Right lobe of liver (tissue), 6 donors: Measurements from ENCODE around the gene CLDN5. TPM values are rescaled to one million over a fixed set of nuclear protein-coding genes. Genes with fewer than 3 reads are reported as not detected.

Source experiments
- ATAC-seq, 4 donors: fragments of 200-7000 bp; cut with Tn5 transposase; one replicate each; pipeline ENCODE4 v1.9.1; 2020; ENCODE audit warnings: mild to moderate bottlenecking in 4 of 4, moderate library complexity in 4 of 4
- DNase-seq, 3 donors: peaks; one replicate each; pipeline ENCODE4 v3.0.0-alpha.2; 2020
- H3K27ac ChIP-seq, 3 donors: fragments of 200-600 bp; one replicate each; pipeline ENCODE4 v1.8.0; 2022
- H3K27me3 ChIP-seq, 2 donors: fragments of 200-600 bp; one replicate each; pipeline ENCODE4 v1.8.0; 2022
- H3K36me3 ChIP-seq, 4 donors: fragments of 200-600 bp; sonication (generic) in 1 of 4; one replicate each; pipeline versions ENCODE4 v1.5.1 to v1.8.0; 2017 to 2022; ENCODE audit warnings: control low read depth in 1 of 4
- H3K4me1 ChIP-seq, 4 donors: fragments of 200-600 bp; sonication (generic) in 1 of 4; one replicate each; pipeline versions ENCODE4 v1.5.1 to v1.8.0; 2017 to 2022; ENCODE audit warnings: control low read depth in 1 of 4
- H3K4me3 ChIP-seq, 3 donors: fragments of 200-600 bp; one replicate each; pipeline ENCODE4 v1.8.0; 2022
- H3K9me3 ChIP-seq, 4 donors: fragments of 200-600 bp; sonication (generic) in 1 of 4; one replicate each; pipeline versions ENCODE4 v1.5.1 to v1.8.0; 2017 to 2022; ENCODE audit warnings: control low read depth in 1 of 4
- CTCF ChIP-seq, 4 donors: fragments of 200-600 bp in 3 of 4; fragments of 450-650 bp in 1 of 4; IDR thresholded peaks; one replicate each; pipeline versions ENCODE4 v1.5.1 to v1.8.0; 2016 to 2022; ENCODE audit warnings: antibody characterized with exemption in 4 of 4, mild to moderate bottlenecking in 2 of 4
- POLR2A ChIP-seq: fragments of 450-650 bp; IDR thresholded peaks from one replicate; pipeline ENCODE4 v1.6.1; 2017; ENCODE audit warnings: antibody characterized with exemption, mild to moderate bottlenecking
- WGBS: methylation state at CpG from one replicate; pipeline ENCODE4 v1.1.6; 2018; ENCODE audit warnings: low coverage, low lambda C conversion rate; ENCODE audit not compliant: insufficient coverage; ENCODE audit errors: missing lambda C conversion rate; 5-methylcytosine and 5-hydroxymethylcytosine counted together
- intact Hi-C, 2 donors: fragments of 100-400 bp; cut with DNase I; formaldehyde crosslinking; loops; one replicate each; pipeline versions ENCODE4 v1.11.2 to v1.14.1; 2022
- total RNA-seq, 6 experiments: library from RNA; depleted of rRNA in 2 of 6; stranded (reverse); fragments of >200 nt in 2 of 6; fragmentation: NEBNext Ultra II Directional in 3 of 6; extraction: Animal tissue kit (Norgen Biotek cat#: 25700) in 3 of 6; gene quantifications; one replicate each; pipeline versions ENCODE4 v1.1.0 to v1.2.4, GENCODE V29; 2016 to 2023
- donor health status: DM: no; HTN: yes; CAD: no.
- donor health status: DM: no; HTN: no; CAD: no.
- donor health status: DM: no; HTN: no; CAD: no.
- donor health status: DM: no; HTN: yes; CAD: no.
- donor health status: DM: no; HTN: yes; CAD: no.

Gene CLDN5
- total RNA-seq, 6 experiments from 2014 or later: 4.4 to 12.1 (median 5.7) TPM

DNA sequence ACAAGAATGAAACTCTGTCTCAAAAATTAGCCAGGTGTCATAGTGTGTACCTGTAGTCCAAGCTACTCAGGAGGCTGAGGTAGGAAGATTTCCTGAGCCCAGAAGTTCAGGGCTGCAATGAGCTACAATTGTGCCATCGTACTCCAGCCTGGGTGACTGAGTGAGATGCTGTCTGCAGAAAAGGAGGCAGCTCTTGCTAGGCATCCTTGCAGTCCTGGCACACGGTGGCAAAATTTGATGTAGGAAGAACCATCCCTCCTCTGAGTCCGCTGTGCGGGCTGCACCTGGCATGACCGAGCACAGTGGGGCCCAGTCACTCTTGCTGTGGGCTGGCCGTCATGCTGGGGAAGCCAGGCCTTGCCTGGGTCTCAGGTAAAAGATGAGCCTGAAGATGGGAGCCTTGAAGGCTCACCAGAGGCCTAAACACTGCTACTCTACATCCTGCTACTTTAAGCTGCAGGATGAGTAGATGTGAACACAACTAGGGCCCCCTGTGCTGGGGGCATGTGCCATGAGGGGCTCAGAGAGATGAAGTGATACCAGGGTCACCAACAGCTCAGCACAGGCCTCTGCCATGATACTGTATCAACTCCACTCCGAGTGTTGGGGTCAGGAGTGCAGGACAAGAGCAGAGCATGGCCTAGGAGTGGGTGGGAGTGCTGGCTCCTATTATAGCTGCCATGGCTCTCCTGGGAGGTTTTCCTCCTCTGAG, 25.9 kb downstream of the CLDN5 start:
- Histone ChIP-seq H3K27ac (no peak overlapping the region), H3K4me3 (no peak overlapping the region), H3K27me3 (no peaks in the 10 kb centered on the region), H3K4me1 (no peaks in the 10 kb centered on the region), H3K36me3 (no peaks in the 10 kb centered on the region), H3K9me3 (no peaks in the 10 kb centered on the region)
- ATAC-seq (no peak), DNase-seq (no peak)
- no peak for TF ChIP-seq CTCF (IDR thresholded peaks at IDR 0.05)
- TF ChIP-seq POLR2A: no peak
- intact Hi-C loops: loop anchor here in 1 of 2 donors (5.0 kb wide), 1 partner anchor 134 kb away; no protein-coding TSS in a partner anchor
- WGBS: 100% methylated on average over 1 of the region's 7 CpGs

GRCh38 chr22:19497245-19497644, 27.0 kb downstream of the CLDN5 start:
- H3K4me1 ChIP-seq: no peaks in the 10 kb centered on the region
- no peak overlapping the region for H3K27ac ChIP-seq
- TF ChIP-seq CTCF (IDR thresholded peaks at IDR 0.05) (no peak), POLR2A (no peak)
- DNase-seq (no peak), ATAC-seq (no peak)
- no peak overlapping the region for H3K4me3 ChIP-seq
- intact Hi-C loops: loop anchor here in 1 of 2 donors (5.0 kb wide), 1 partner anchor 135 kb away; no protein-coding TSS in a partner anchor
- no CpG with 5 or more reads among the region's 3 CpGs for WGBS
- no peaks in the 10 kb centered on the region for H3K36me3 ChIP-seq
- H3K9me3 ChIP-seq: no peaks in the 10 kb centered on the region
- H3K27me3 ChIP-seq: no peaks in the 10 kb centered on the region

DNA sequence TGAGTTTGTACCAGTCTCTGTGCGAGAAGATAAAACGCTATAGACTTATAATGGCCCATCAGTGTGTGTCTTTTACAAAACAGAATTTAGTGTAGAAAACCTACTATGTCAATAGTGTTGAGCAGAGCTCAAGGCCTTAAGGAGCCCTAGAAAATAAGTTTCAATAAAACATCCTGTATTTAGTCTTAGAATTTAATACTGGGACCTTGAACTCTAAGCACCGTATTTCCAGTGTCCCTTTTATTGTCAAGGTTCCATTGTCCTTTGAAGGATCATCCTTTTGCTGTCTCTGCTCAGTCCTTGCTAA, 27.9 kb downstream of the CLDN5 start:
- H3K27me3 ChIP-seq: no peaks in the 10 kb centered on the region
- intact Hi-C loops: loop anchor here in 1 of 2 donors (5.0 kb wide), 1 partner anchor 136 kb away; no protein-coding TSS in a partner anchor
- no peak for TF ChIP-seq POLR2A
- TF ChIP-seq CTCF (IDR thresholded peaks at IDR 0.05): no peak
- no peak for ATAC-seq
- H3K4me1 ChIP-seq: no peaks in the 10 kb centered on the region
- no peaks in the 10 kb centered on the region for H3K36me3 ChIP-seq
- no peak for DNase-seq
- WGBS: 90% methylated on average over 3 of the region's 3 CpGs
- no peak overlapping the region for H3K4me3 ChIP-seq
- no peak overlapping the region for H3K27ac ChIP-seq
- no peaks in the 10 kb centered on the region for H3K9me3 ChIP-seq

GRCh38 chr22:19495562-19496323, 28.5 kb downstream of the CLDN5 start:
- ATAC-seq: peak; percentile 70 to 91 (median 74)
- DNase-seq: no peak

More at GRCh38 chr22:19495562-19496323, 28.5 kb downstream of the CLDN5 start:
- H3K4me3 ChIP-seq: no peak overlapping the region
- no peaks in the 10 kb centered on the region for H3K4me1 ChIP-seq
- peak; percentile 43 to 48 (median 46) for TF ChIP-seq CTCF (IDR thresholded peaks at IDR 0.05)
- no peak for TF ChIP-seq POLR2A
- 63% methylated on average over 5 of the region's 5 CpGs for WGBS
- H3K36me3 ChIP-seq: no peaks in the 10 kb centered on the region
- H3K9me3 ChIP-seq: no peaks in the 10 kb centered on the region
- no peak overlapping the region for H3K27ac ChIP-seq
- H3K27me3 ChIP-seq: no peaks in the 10 kb centered on the region
- intact Hi-C loops: loop anchor here in 1 of 2 donors (5.0 kb wide), 1 partner anchor 137 kb away; no protein-coding TSS in a partner anchor
